H1 (cell line): Measurements from ENCODE around the gene ZC3HAV1. TPM values are rescaled to one million over a fixed set of nuclear protein-coding genes. Genes with fewer than 3 reads are reported as not detected.

Experiments
- CTCF ChIA-PET: fragments of 300-600 bp; sonication (Branson Sonifier 250); formaldehyde crosslinking; loops from one replicate; lab custom pipeline; 2021; ENCODE audit not compliant: partially characterized antibody; lab: Charles Lee
- POLR2A ChIA-PET: fragments of 300-600 bp; sonication (Branson Sonifier 250); formaldehyde crosslinking; loops from one replicate; lab custom pipeline; 2021; ENCODE audit warnings: inconsistent platforms; ENCODE audit not compliant: partially characterized antibody; lab: Charles Lee
- DNase-seq, 2 experiments: peaks; one replicate each; pipeline versions ENCODE4 v3.0.0 to v3.0.0-alpha.2; 2010 to 2022; ENCODE audit warnings: low spot score in 2 of 2, low read depth in 1 of 2, mixed read lengths in 1 of 2
- FAIRE-seq: peaks from 2 replicates; lab custom pipeline; 2011; peaks lifted over from hg19 to GRCh38; lab: Jason Lieb, UNC
- H2AFZ ChIP-seq: 2 replicates; pipeline ENCODE4 v1.8.1; 2012; ENCODE audit warnings: low read length, inconsistent platforms
- H2AK5ac ChIP-seq: 2 replicates; pipeline ENCODE4 v1.6.1; 2013; ENCODE audit warnings: low read depth, low read length
- H2BK120ac ChIP-seq: replicated peaks from 2 replicates; pipeline ENCODE3; 2013; ENCODE audit warnings: low read depth, low read length, inconsistent platforms
- H2BK12ac ChIP-seq: 2 replicates; pipeline ENCODE4 v1.6.1; 2013; ENCODE audit warnings: low read depth, low read length
- H2BK15ac ChIP-seq: 2 replicates; pipeline ENCODE4 v1.6.1; 2013; ENCODE audit warnings: low read length
- H2BK20ac ChIP-seq: 2 replicates; pipeline ENCODE4 v1.6.1; 2013; ENCODE audit warnings: low read length
- H2BK5ac ChIP-seq: 2 replicates; pipeline ENCODE4 v1.6.1; 2013; ENCODE audit warnings: low read depth, low read length
- H3K14ac ChIP-seq: 2 replicates; pipeline ENCODE4 v1.6.1; 2013; ENCODE audit warnings: inconsistent platforms; ENCODE audit not compliant: insufficient read length
- H3K18ac ChIP-seq: 2 replicates; pipeline ENCODE4 v1.6.1; 2013; ENCODE audit warnings: low read length; ENCODE audit errors: extremely low read depth
- H3K23ac ChIP-seq: 2 replicates; pipeline ENCODE4 v1.6.1; 2013; ENCODE audit warnings: inconsistent platforms; ENCODE audit not compliant: insufficient read length
- H3K23me2 ChIP-seq: 2 replicates; pipeline ENCODE4 v1.6.1; 2013; ENCODE audit warnings: low read depth, low read length
- H3K27ac ChIP-seq: 2 replicates; pipeline ENCODE4 v1.6.1; 2011; ENCODE audit warnings: low read depth, low read length, inconsistent platforms
- H3K27me3 ChIP-seq, 4 experiments: replicated peaks in 1 of 4; 1 replicate in 1 of 4; 2 replicates in 3 of 4; pipeline versions ENCODE4 v1.6.1 to v1.8.1; 2011 to 2013; ENCODE audit warnings: low read length in 3 of 4, mild to moderate bottlenecking in 3 of 4, inconsistent platforms in 2 of 4, mixed read lengths in 2 of 4, moderate library complexity in 1 of 4; ENCODE audit not compliant: control insufficient read depth in 3 of 4, insufficient read depth in 3 of 4; ENCODE audit errors: extremely low read depth in 1 of 4
- H3K36me3 ChIP-seq, 4 experiments: 2 replicates each; pipeline versions ENCODE4 v1.6.1 to v1.8.1; 2011 to 2013; ENCODE audit warnings: mild to moderate bottlenecking in 4 of 4, low read length in 3 of 4, moderate library complexity in 2 of 4, control low read depth in 1 of 4, inconsistent platforms in 1 of 4; ENCODE audit not compliant: insufficient read depth in 4 of 4, control insufficient read depth in 2 of 4
- H3K4ac ChIP-seq: replicated peaks from 2 replicates; pipeline ENCODE3; 2013; ENCODE audit warnings: low read length, low read depth, mixed read lengths, inconsistent platforms; ENCODE audit not compliant: insufficient read length
- H3K4me1 ChIP-seq, 4 experiments: replicated peaks in 1 of 4; 1 replicate in 1 of 4; 2 replicates in 3 of 4; pipeline versions ENCODE4 v1.6.1 to v1.8.1; 2011 to 2013; ENCODE audit warnings: low read length in 3 of 4, inconsistent platforms in 2 of 4, mixed read lengths in 1 of 4; ENCODE audit not compliant: insufficient read depth in 4 of 4, control insufficient read depth in 3 of 4
- H3K4me2 ChIP-seq, 2 experiments: 2 replicates each; pipeline versions ENCODE4 v1.6.1 to v1.8.1; 2011 to 2013; ENCODE audit warnings: low read depth in 2 of 2, low read length in 2 of 2, control low read depth in 1 of 2, inconsistent platforms in 1 of 2, mild to moderate bottlenecking in 1 of 2; ENCODE audit not compliant: insufficient read depth in 1 of 2
- H3K4me3 ChIP-seq, 4 experiments: fragments of 200-600, 300-600 bp in 1 of 4; sonication (generic), shearing (Covaris generic), sonication (Bioruptor Twin) in 1 of 4; 2 replicates each; pipeline versions ENCODE4 v1.5.1 to v1.8.1; 2011 to 2016; ENCODE audit warnings: low read length in 4 of 4, low read depth in 3 of 4, control low read depth in 2 of 4, inconsistent platforms in 2 of 4, mild to moderate bottlenecking in 2 of 4, mixed read lengths in 1 of 4, moderate library complexity in 1 of 4; ENCODE audit not compliant: insufficient read depth in 2 of 4; ENCODE audit errors: extremely low read depth in 1 of 4
- H3K56ac ChIP-seq: replicated peaks from 2 replicates; pipeline ENCODE3; 2013; ENCODE audit warnings: low read depth, mild to moderate bottlenecking, mixed read lengths, low read length, inconsistent platforms; ENCODE audit not compliant: insufficient read length
- H3K79me1 ChIP-seq: 2 replicates; pipeline ENCODE4 v1.6.1; 2013; ENCODE audit warnings: low read depth, low read length, control low read depth
- H3K79me2 ChIP-seq, 2 experiments: 2 replicates each; pipeline versions ENCODE4 v1.6.1 to v1.8.1; 2012 to 2013; ENCODE audit warnings: low read length in 2 of 2, mild to moderate bottlenecking in 2 of 2, inconsistent platforms in 1 of 2; ENCODE audit not compliant: insufficient read depth in 2 of 2, control insufficient read depth in 1 of 2
- H3K9ac ChIP-seq, 4 experiments: replicated peaks in 1 of 4; 1 replicate in 1 of 4; 2 replicates in 3 of 4; pipeline versions ENCODE4 v1.6.1 to v1.8.1; 2011 to 2013; ENCODE audit warnings: low read depth in 3 of 4, low read length in 3 of 4, control low read depth in 2 of 4, mild to moderate bottlenecking in 2 of 4, moderate library complexity in 2 of 4, inconsistent platforms in 1 of 4; ENCODE audit errors: extremely low read depth in 1 of 4
- H3K9me3 ChIP-seq, 2 experiments: 2 replicates each; pipeline versions ENCODE4 v1.6.1 to v1.8.1; 2012 to 2013; ENCODE audit warnings: mild to moderate bottlenecking in 2 of 2, moderate library complexity in 2 of 2, control low read depth in 1 of 2, inconsistent platforms in 1 of 2, low read depth in 1 of 2, low read length in 1 of 2, mixed read lengths in 1 of 2; ENCODE audit not compliant: insufficient read depth in 2 of 2
- H4K20me1 ChIP-seq, 2 experiments: replicated peaks in 1 of 2; 2 replicates each; pipeline versions ENCODE3 to v1.8.1; 2011 to 2013; ENCODE audit warnings: inconsistent platforms in 2 of 2, low read length in 2 of 2, mild to moderate bottlenecking in 1 of 2; ENCODE audit not compliant: insufficient read depth in 2 of 2, control insufficient read depth in 1 of 2
- H4K5ac ChIP-seq: 2 replicates; pipeline ENCODE4 v1.6.1; 2013; ENCODE audit warnings: low read length, low read depth, mixed read lengths, inconsistent platforms; ENCODE audit not compliant: insufficient read length
- H4K8ac ChIP-seq: 2 replicates; pipeline ENCODE4 v1.8.0; 2013; ENCODE audit warnings: mild to moderate bottlenecking, moderate library complexity, low read length, inconsistent platforms; ENCODE audit not compliant: insufficient read depth; ENCODE audit errors: extremely low read depth
- H4K91ac ChIP-seq: replicated peaks from 2 replicates; pipeline ENCODE3; 2013; ENCODE audit warnings: low read length, mixed read lengths, inconsistent platforms; ENCODE audit not compliant: insufficient read length
- CBX5 ChIP-seq: fragments of 300-800, 300-1000 bp; sonication (generic); IDR thresholded peaks from 2 replicates; pipeline ENCODE4 v1.7.1; 2016; ENCODE audit warnings: antibody characterized with exemption, low read length, low read depth
- CEBPB ChIP-seq: IDR thresholded peaks from 2 replicates; pipeline ENCODE4 v1.6.1; 2012; ENCODE audit warnings: low read depth, low read length
- FOSL1 ChIP-seq: IDR thresholded peaks from 2 replicates; pipeline ENCODE4 v1.6.1; 2011; ENCODE audit warnings: mild to moderate bottlenecking, low read depth, low read length, moderate library complexity; ENCODE audit not compliant: insufficient read depth
- GABPA ChIP-seq: IDR thresholded peaks from 2 replicates; pipeline ENCODE4 v1.6.1; 2011; ENCODE audit warnings: mild to moderate bottlenecking, low read length, moderate library complexity, borderline replicate concordance; ENCODE audit not compliant: insufficient read depth
- KDM4A ChIP-seq: IDR thresholded peaks from one replicate; pipeline ENCODE4 v1.7.1; 2012; ENCODE audit warnings: low read depth, mild to moderate bottlenecking, moderate library complexity, low read length, inconsistent platforms; ENCODE audit not compliant: severe bottlenecking
- RAD21 ChIP-seq, 2 experiments: IDR thresholded peaks in 1 of 2; conservative IDR thresholded peaks in 1 of 2; 2 replicates each; pipeline ENCODE4 v1.6.1; 2011; ENCODE audit warnings: low read depth in 2 of 2, low read length in 2 of 2, improper control_type of control experiment in 1 of 2, inconsistent platforms in 1 of 2, mild to moderate bottlenecking in 1 of 2, moderate library complexity in 1 of 2
- SRF ChIP-seq: IDR thresholded peaks from 2 replicates; pipeline ENCODE4 v1.6.1; 2011; ENCODE audit warnings: mild to moderate bottlenecking, low read depth, low read length, moderate library complexity
- TEAD4 ChIP-seq: IDR thresholded peaks from 2 replicates; pipeline ENCODE4 v1.6.1; 2012; ENCODE audit warnings: low read depth, low read length, inconsistent platforms, mixed read lengths
- YY1 ChIP-seq: IDR thresholded peaks from 2 replicates; pipeline ENCODE4 v1.6.1; 2011; ENCODE audit warnings: low read depth, mild to moderate bottlenecking, low read length
- WGBS, 2 experiments: shearing (Covaris generic) in 1 of 2; methylation state at CpG; one replicate each; pipeline versions ENCODE4 v1.1.6 to v1.1.7; 2013 to 2015; ENCODE audit warnings: low lambda C conversion rate in 2 of 2, mixed read lengths in 2 of 2, inconsistent platforms in 1 of 2, low coverage in 1 of 2, missing lambda C conversion rate in 1 of 2; ENCODE audit not compliant: insufficient replicate concordance in 2 of 2, insufficient coverage in 1 of 2, insufficient read length in 1 of 2; ENCODE audit errors: extremely low coverage in 1 of 2, missing lambda C conversion rate in 1 of 2; 5-methylcytosine and 5-hydroxymethylcytosine counted together
- polyA plus RNA-seq, 7 experiments: library from polyadenylated mRNA; depleted of rRNA in 3 of 7; stranded (reverse) in 5 of 7; unstranded in 2 of 7; fragments of >200 nt in 5 of 7; fragments of 200-250 nt in 2 of 7; gene quantifications; 1 replicate in 5 of 7; 2 replicates in 1 of 7; 4 replicates in 1 of 7; pipeline versions ENCODE4 v1.2.1 to v1.2.3, GENCODE V29; 2011 to 2013; ENCODE audit warnings: missing spikeins in 2 of 7, mixed read lengths in 2 of 7
- total RNA-seq: library from RNA; stranded (reverse); fragmentation: NEBNext Ultra II Directional; extraction: Animal tissue kit (Norgen Biotek cat#: 25700); gene quantifications from 2 replicates; pipeline ENCODE4 v1.2.1, GENCODE V29; 2021
- TF ChIP-seq, protein P1 (sequence below), 3 experiments: IDR thresholded peaks; 1 replicate in 2 of 3; 2 replicates in 1 of 3; pipeline versions ENCODE4 v1.5.1 to v1.6.1; 2011; ENCODE audit warnings: low read length in 3 of 3, mild to moderate bottlenecking in 3 of 3, inconsistent platforms in 2 of 3, low read depth in 1 of 3, moderate library complexity in 1 of 3; ENCODE audit not compliant: insufficient read depth in 1 of 3; ENCODE audit errors: control extremely low read depth in 1 of 3
- TF ChIP-seq, protein P2 (sequence below): IDR thresholded peaks from 2 replicates; pipeline ENCODE4 v1.6.1; 2012; ENCODE audit warnings: inconsistent platforms

Gene ZC3HAV1
- total and polyA plus RNA-seq, 2 of the 8 experiments (the other 6 are each of a cell fraction or from before 2014, with no cell fraction given) = 22.5 to 43.4 TPM

- ChIA-PET POLR2A (no interaction called here), CTCF (interaction anchor here (0.6 to 1.0 kb wide), 2 partner anchors 10 to 58 kb away, joined by 3 to 4 read pairs; no protein-coding TSS in a partner anchor)
- H2AK5ac ChIP-seq = no peak overlapping the region
- no peak overlapping the region for H3K4me3 ChIP-seq
- FAIRE-seq = no peak
- peaks cover 2 to 33% (median 27%) of the 10 kb centered on the region in 4 experiments; a peak in 7 of 8 replicates for H3K36me3 ChIP-seq
- 89% methylated on average over 1 of the region's 1 CpG; no CpG with 5 or more reads in 1 of the 2 experiments for WGBS, 2 experiments
- no peak overlapping the region for H3K9ac ChIP-seq
- H2BK5ac ChIP-seq = no peak overlapping the region
- H3K18ac ChIP-seq = no peak overlapping the region
- no peak overlapping the region for H2BK15ac ChIP-seq
- no peak for DNase-seq
- no peaks in the 10 kb centered on the region for H3K23me2 ChIP-seq
- no peak overlapping the region for H3K4ac ChIP-seq
- H4K91ac ChIP-seq = no peak overlapping the region
- H3K23ac ChIP-seq = no peak overlapping the region
- no peaks in the 10 kb centered on the region for H3K79me2 ChIP-seq
- H3K4me1 ChIP-seq = peaks cover 0 to 2% (median 0%) of the 10 kb centered on the region in 4 experiments; a peak in 2 of 7 replicates
- H2BK12ac ChIP-seq = no peak overlapping the region
- H3K4me2 ChIP-seq = no peak overlapping the region
- H3K27ac ChIP-seq = no peak overlapping the region
- no peak overlapping the region for H3K14ac ChIP-seq
- H2BK120ac ChIP-seq = no peak overlapping the region
- H4K5ac ChIP-seq = no peak overlapping the region
- H2AFZ ChIP-seq = no peak overlapping the region
- no peak overlapping the region for H3K56ac ChIP-seq
- no peaks in the 10 kb centered on the region for H3K79me1 ChIP-seq
- H3K9me3 ChIP-seq = no peaks in the 10 kb centered on the region
- no peak overlapping the region for H4K8ac ChIP-seq
- no peak overlapping the region for H2BK20ac ChIP-seq
- H3K27me3 ChIP-seq = no peaks in the 10 kb centered on the region
- peaks cover 2% of the 10 kb centered on the region in 2 experiments for H4K20me1 ChIP-seq
- TF ChIP-seq CEBPB (no peak), RAD21 (IDR thresholded peaks at IDR 0.05 in 1 of 2, conservative IDR thresholded peaks at IDR 0.05 in 1 of 2; ENCODE audit: low read depth in 2 of 2, low read length in 2 of 2) (no peak), KDM4A (no peak), TEAD4 (no peak), YY1 (no peak), CBX5 (no peak), FOSL1 (no peak), GABPA (no peak), SRF (no peak)
- TF ChIP-seq, protein P1, sequence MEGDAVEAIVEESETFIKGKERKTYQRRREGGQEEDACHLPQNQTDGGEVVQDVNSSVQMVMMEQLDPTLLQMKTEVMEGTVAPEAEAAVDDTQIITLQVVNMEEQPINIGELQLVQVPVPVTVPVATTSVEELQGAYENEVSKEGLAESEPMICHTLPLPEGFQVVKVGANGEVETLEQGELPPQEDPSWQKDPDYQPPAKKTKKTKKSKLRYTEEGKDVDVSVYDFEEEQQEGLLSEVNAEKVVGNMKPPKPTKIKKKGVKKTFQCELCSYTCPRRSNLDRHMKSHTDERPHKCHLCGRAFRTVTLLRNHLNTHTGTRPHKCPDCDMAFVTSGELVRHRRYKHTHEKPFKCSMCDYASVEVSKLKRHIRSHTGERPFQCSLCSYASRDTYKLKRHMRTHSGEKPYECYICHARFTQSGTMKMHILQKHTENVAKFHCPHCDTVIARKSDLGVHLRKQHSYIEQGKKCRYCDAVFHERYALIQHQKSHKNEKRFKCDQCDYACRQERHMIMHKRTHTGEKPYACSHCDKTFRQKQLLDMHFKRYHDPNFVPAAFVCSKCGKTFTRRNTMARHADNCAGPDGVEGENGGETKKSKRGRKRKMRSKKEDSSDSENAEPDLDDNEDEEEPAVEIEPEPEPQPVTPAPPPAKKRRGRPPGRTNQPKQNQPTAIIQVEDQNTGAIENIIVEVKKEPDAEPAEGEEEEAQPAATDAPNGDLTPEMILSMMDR (IDR thresholded peaks at IDR 0.05; ENCODE audit: control extremely low read depth in 1 of 3, insufficient read depth in 1 of 3, low read depth in 1 of 3, low read length in 3 of 3) = no peak
- TF ChIP-seq, protein P2, sequence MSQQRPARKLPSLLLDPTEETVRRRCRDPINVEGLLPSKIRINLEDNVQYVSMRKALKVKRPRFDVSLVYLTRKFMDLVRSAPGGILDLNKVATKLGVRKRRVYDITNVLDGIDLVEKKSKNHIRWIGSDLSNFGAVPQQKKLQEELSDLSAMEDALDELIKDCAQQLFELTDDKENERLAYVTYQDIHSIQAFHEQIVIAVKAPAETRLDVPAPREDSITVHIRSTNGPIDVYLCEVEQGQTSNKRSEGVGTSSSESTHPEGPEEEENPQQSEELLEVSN = no peak
Observed at GRCh38 chr7:139078399-139078798, 31.1 kb downstream of the ZC3HAV1 start.
